Adipocyte (in vitro differentiated cells): Measurements from ENCODE around the gene HOPX.
"Not testable (repeated sequence)": the region's sequence is repeated elsewhere in the genome, so short reads cannot be mapped to it uniquely, and the experiment has no call there.

Experiments
- DNase-seq: peaks from one replicate; pipeline ENCODE4 v3.0.0-alpha.2; 2015; ENCODE audit warnings: low read depth
- H3K27me3 ChIP-seq: replicated peaks from 2 replicates; pipeline ENCODE4 v1.7.0; 2013; ENCODE audit warnings: mild to moderate bottlenecking, low read length, moderate library complexity; ENCODE audit not compliant: control insufficient read depth, insufficient read depth
- H3K36me3 ChIP-seq: 2 replicates; pipeline ENCODE4 v1.7.0; 2013; ENCODE audit warnings: low read length, mild to moderate bottlenecking, moderate library complexity; ENCODE audit not compliant: control insufficient read depth, insufficient read depth, severe bottlenecking
- H3K4me1 ChIP-seq: 2 replicates; pipeline ENCODE4 v1.7.0; 2013; ENCODE audit warnings: mild to moderate bottlenecking, low read length, moderate library complexity; ENCODE audit not compliant: control insufficient read depth, insufficient read depth
- H3K4me3 ChIP-seq: 2 replicates; pipeline ENCODE4 v1.7.0; 2013; ENCODE audit warnings: mild to moderate bottlenecking, low read length, moderate library complexity
- H3K9ac ChIP-seq: 2 replicates; pipeline ENCODE4 v1.7.0; 2013; ENCODE audit warnings: mild to moderate bottlenecking, low read length, moderate library complexity
- H3K9me3 ChIP-seq: 2 replicates; pipeline ENCODE4 v1.7.0; 2013; ENCODE audit warnings: mild to moderate bottlenecking, low read length, moderate library complexity; ENCODE audit not compliant: control insufficient read depth

HOPX gene

GRCh38 chr4:56681158-56681852 is at the start of gene HOPX:
Gene HOPX (minus strand): TSS chr4:56681296. CDS start chr4:56657816, 23,480 bp downstream.
- Histone ChIP-seq H3K9me3 (no peaks in the 10 kb centered on the region), H3K27me3 (peaks cover 42% of the 10 kb centered on the region), H3K9ac (no peak within 1 kb of the TSS), H3K4me3 (peak within 1 kb of the TSS; percentile 51), H3K36me3 (no peaks in the 10 kb centered on the region), H3K4me1 (peaks cover 27% of the 10 kb centered on the region)
- DNase-seq = no peak

- H3K9me3 ChIP-seq = peaks cover 2% of the 10 kb centered on the region
- no peak overlapping the region for H3K9ac ChIP-seq
- peaks cover 24% of the 10 kb centered on the region for H3K27me3 ChIP-seq
- H3K4me3 ChIP-seq = no peak overlapping the region
- peaks cover 4% of the 10 kb centered on the region for H3K4me1 ChIP-seq
- DNase-seq = no peak
- no peaks in the 10 kb centered on the region for H3K36me3 ChIP-seq
These were observed 49.0 kb upstream of the HOPX start for GRCh38 chr4:56730097-56730496.

GRCh38 chr4:56728512-56728911 is 47.4 kb upstream of the HOPX start:
- Histone ChIP-seq H3K4me1 (peaks cover 4% of the 10 kb centered on the region), H3K36me3 (no peaks in the 10 kb centered on the region), H3K9me3 (peaks cover 2% of the 10 kb centered on the region), H3K27me3 (peaks cover 25% of the 10 kb centered on the region), H3K9ac (no peak overlapping the region), H3K4me3 (no peak overlapping the region)
- DNase-seq = peak; percentile 87

- Histone ChIP-seq H3K4me1 (peaks cover 4% of the 10 kb centered on the region), H3K27me3 (peaks cover 28% of the 10 kb centered on the region), H3K4me3 (no peak overlapping the region), H3K9me3 (peaks cover 2% of the 10 kb centered on the region), H3K9ac (no peak overlapping the region), H3K36me3 (no peaks in the 10 kb centered on the region)
- DNase-seq = no peak
These were observed 46.1 kb upstream of the HOPX start for GRCh38 chr4:56727150-56727549.

GRCh38 chr4:56726593-56726992 is 45.5 kb upstream of the HOPX start:
- DNase-seq, H3K9ac ChIP-seq, H3K4me1 ChIP-seq, H3K9me3 ChIP-seq, H3K4me3 ChIP-seq, H3K36me3 ChIP-seq: not testable (repeated sequence)
- peaks cover 33% of the 10 kb centered on the region for H3K27me3 ChIP-seq

- Histone ChIP-seq H3K36me3 (no peaks in the 10 kb centered on the region), H3K4me1 (peaks cover 4% of the 10 kb centered on the region), H3K4me3 (no peak overlapping the region), H3K9ac (no peak overlapping the region), H3K27me3 (peaks cover 33% of the 10 kb centered on the region), H3K9me3 (peaks cover 7% of the 10 kb centered on the region)
- DNase-seq = no peak
These were observed 42.6 kb upstream of the HOPX start for GRCh38 chr4:56723659-56724230.

- no peak overlapping the region for H3K4me3 ChIP-seq
- H3K4me1 ChIP-seq = no peaks in the 10 kb centered on the region
- no peak overlapping the region for H3K9ac ChIP-seq
- H3K36me3 ChIP-seq = no peaks in the 10 kb centered on the region
- peaks cover 7% of the 10 kb centered on the region for H3K9me3 ChIP-seq
- peaks cover 33% of the 10 kb centered on the region for H3K27me3 ChIP-seq
- no peak for DNase-seq
These were observed 42.1 kb upstream of the HOPX start for GRCh38 chr4:56723201-56723605.

GRCh38 chr4:56708146-56708545 is 27.1 kb upstream of the HOPX start:
- H3K9me3 ChIP-seq = peaks cover 12% of the 10 kb centered on the region
- H3K4me3 ChIP-seq = no peak overlapping the region
- DNase-seq = no peak
- H3K4me1 ChIP-seq = peaks cover 9% of the 10 kb centered on the region
- H3K36me3 ChIP-seq = no peaks in the 10 kb centered on the region
- H3K27me3 ChIP-seq = peaks cover 23% of the 10 kb centered on the region
- H3K9ac ChIP-seq = no peak overlapping the region

GRCh38 chr4:56705966-56706365 is 24.9 kb upstream of the HOPX start:
- no peaks in the 10 kb centered on the region for H3K36me3 ChIP-seq
- H3K4me1 ChIP-seq = peaks cover 9% of the 10 kb centered on the region
- H3K9me3 ChIP-seq = peaks cover 12% of the 10 kb centered on the region
- no peak for DNase-seq
- no peak overlapping the region for H3K4me3 ChIP-seq
- peaks cover 15% of the 10 kb centered on the region for H3K27me3 ChIP-seq
- H3K9ac ChIP-seq = no peak overlapping the region

- no peak for DNase-seq
- Histone ChIP-seq H3K27me3 (peaks cover 14% of the 10 kb centered on the region), H3K9ac (no peak overlapping the region), H3K9me3 (peaks cover 12% of the 10 kb centered on the region), H3K4me3 (no peak overlapping the region), H3K36me3 (no peaks in the 10 kb centered on the region), H3K4me1 (peaks cover 9% of the 10 kb centered on the region)
These were observed 24.2 kb upstream of the HOPX start for GRCh38 chr4:56705334-56705733.

GRCh38 chr4:56704089-56704871 is 23.2 kb upstream of the HOPX start:
- DNase-seq = no peak
- peaks cover 14% of the 10 kb centered on the region for H3K4me1 ChIP-seq
- peaks cover 12% of the 10 kb centered on the region for H3K9me3 ChIP-seq
- peaks cover 10% of the 10 kb centered on the region for H3K27me3 ChIP-seq
- no peak overlapping the region for H3K9ac ChIP-seq
- no peak overlapping the region for H3K4me3 ChIP-seq
- H3K36me3 ChIP-seq = no peaks in the 10 kb centered on the region
